NK-92 (cell line): Measurements from ENCODE around the gene FCER2.

Experiments
- DNase-seq: peaks from one replicate; lab custom pipeline; 2025; ENCODE audit not compliant: unreplicated experiment; lab: John Stamatoyannopoulos, UW

Gene FCER2

GRCh38 chr19:7733376-7733775 lies 31.4 kb upstream of the FCER2 start:
- DNase-seq: no peak

GRCh38 chr19:7732045-7732444 lies 30.1 kb upstream of the FCER2 start, which contains the start of gene CLEC4G:
Gene CLEC4G, minus strand, starts transcription at chr19:7732110. Its CDS starts 8 bp downstream, at chr19:7732102.
- no peak for DNase-seq

- DNase-seq: no peak
These were observed 29.7 kb upstream of the FCER2 start for GRCh38 chr19:7731615-7732014.

GRCh38 chr19:7731218-7731595 lies 29.3 kb upstream of the FCER2 start:
- no peak for DNase-seq

- DNase-seq: no peak
These were observed 28.6 kb upstream of the FCER2 start for GRCh38 chr19:7730286-7731217.

GRCh38 chr19:7729831-7730285 lies 27.9 kb upstream of the FCER2 start:
- DNase-seq: no peak

GRCh38 chr19:7729211-7729610 lies 27.3 kb upstream of the FCER2 start:
- no peak for DNase-seq

GRCh38 chr19:7725791-7726190 lies 23.9 kb upstream of the FCER2 start:
- DNase-seq: no peak

- no peak for DNase-seq
These were observed 20.3 kb upstream of the FCER2 start for GRCh38 chr19:7722231-7722651.

- DNase-seq: no peak
These were observed 18.4 kb upstream of the FCER2 start for GRCh38 chr19:7720351-7720750.

GRCh38 chr19:7718668-7719067 lies 16.7 kb upstream of the FCER2 start:
- DNase-seq: no peak

GRCh38 chr19:7716762-7717161 lies 14.8 kb upstream of the FCER2 start:
- DNase-seq: no peak

GRCh38 chr19:7715671-7716070 lies 13.7 kb upstream of the FCER2 start:
- DNase-seq: no peak

- no peak for DNase-seq
These were observed 8.7 kb upstream of the FCER2 start for GRCh38 chr19:7710616-7711015.

- no peak for DNase-seq
These were observed 8.1 kb upstream of the FCER2 start for GRCh38 chr19:7709932-7710460.

GRCh38 chr19:7706955-7707456 lies 5.1 kb upstream of the FCER2 start:
- no peak for DNase-seq

- DNase-seq: no peak
These were observed 4.4 kb upstream of the FCER2 start for GRCh38 chr19:7706188-7706954.

- DNase-seq: no peak
These were observed 3.7 kb upstream of the FCER2 start for GRCh38 chr19:7705387-7706187.

GRCh38 chr19:7704280-7705060 lies 2.5 kb upstream of the FCER2 start:
- no peak for DNase-seq

GRCh38 chr19:7703332-7703731 lies 1.4 kb upstream of the FCER2 start:
- no peak for DNase-seq
